Urothelium cell line (cell line): ENCODE results near the gene CUL1.

Source experiments
- DNase-seq: peaks from one replicate; pipeline ENCODE4 v3.0.0; 2011; ENCODE audit warnings: low spot score, mixed read lengths
- FAIRE-seq: peaks from 2 replicates; lab custom pipeline; 2011; peaks lifted over from hg19 to GRCh38; lab: Jason Lieb, UNC

CUL1 gene

DNA sequence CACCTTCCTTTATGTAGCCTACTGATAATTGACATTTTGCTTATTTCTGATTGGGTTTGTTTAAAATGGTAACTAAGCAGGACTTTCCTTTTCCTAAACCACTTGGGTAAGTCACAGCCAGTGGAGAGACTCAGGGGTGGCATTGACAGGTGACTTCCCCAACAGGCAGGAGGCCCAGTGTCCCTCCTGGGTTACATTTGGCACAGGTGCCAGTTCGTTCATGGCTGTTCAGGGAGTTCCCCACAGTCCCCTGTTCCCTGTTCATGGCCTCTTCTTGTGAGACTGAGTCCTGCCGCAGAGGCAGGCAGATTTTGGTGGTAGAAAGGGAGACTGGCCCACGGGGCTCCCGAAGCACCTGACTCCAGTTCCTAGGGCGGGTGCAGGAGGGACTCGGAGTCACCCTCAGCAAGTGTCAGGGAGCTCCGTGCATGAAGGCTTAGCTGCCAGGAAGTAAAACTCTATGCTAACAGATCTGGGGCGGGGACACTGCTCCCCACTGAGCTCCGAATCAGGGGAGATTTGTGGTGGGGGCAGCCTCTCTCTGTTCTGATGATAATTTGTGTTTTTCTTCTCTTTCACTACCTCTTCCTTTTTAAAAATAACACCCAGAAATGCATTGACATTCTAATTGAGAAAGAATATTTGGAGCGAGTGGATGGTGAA lies 101.3 kb downstream of the CUL1 start:
- DNase-seq = no peak
- no peak for FAIRE-seq

DNA sequence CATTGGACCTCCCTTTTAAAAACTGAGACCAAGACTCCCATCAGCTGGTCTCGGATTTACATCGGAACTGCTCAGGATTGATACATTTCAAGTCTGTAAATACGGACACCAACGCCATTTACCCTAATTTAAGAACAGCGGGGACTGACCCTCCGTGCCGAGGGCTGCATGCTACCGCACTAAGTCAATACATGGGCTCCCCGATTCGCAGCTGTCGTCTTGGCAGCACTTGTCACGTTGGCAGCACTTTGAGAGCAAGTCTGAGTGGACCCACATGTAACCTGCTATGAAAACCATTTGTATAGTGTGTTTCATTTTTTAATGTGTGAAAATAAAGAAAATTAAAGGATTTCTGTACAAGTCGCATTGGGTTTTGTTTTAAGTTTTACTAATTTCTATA lies 102.0 kb downstream of the CUL1 start:
- DNase-seq (no peak), FAIRE-seq (no peak)

DNA sequence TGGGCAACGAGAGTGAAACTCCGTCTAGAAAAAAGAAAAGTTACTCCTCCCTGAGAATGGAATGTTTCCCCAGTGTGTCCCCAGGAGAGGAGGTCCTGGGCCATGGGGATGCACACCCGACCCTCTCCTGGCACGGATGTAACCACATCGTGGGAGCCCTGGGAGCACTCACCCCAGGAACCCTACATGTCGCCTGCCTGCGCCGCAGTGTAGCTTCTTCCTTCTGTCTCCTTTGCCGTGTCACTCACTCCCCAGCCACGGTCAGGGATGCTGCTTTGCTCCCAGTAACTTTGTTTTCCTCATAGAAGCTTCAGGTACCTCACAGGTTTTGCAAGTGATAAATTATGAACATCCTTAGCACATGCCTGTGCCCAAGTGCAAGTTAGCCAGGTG lies 103.4 kb downstream of the CUL1 start:
- no peak for FAIRE-seq
- no peak for DNase-seq

DNA sequence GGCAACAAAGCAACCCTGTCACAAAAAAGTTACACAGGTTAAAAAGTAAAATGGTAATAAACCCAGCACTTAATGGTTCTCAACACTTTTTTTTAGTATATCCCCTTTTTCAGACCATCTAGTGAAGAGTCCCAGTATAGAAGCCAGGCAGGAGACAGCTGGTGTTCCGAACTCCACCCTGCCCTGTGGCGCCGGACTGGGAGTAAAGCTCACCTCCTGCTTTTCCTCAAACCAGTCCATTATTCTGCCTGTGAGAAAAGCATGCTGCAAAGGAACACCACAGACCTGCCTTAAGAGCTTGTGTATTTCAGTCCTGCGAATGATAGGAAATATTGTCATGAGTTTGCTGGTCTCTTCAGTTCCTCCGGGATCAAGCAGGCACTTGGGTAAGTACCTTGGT lies 104.4 kb downstream of the CUL1 start:
- FAIRE-seq = no peak
- no peak for DNase-seq

DNA sequence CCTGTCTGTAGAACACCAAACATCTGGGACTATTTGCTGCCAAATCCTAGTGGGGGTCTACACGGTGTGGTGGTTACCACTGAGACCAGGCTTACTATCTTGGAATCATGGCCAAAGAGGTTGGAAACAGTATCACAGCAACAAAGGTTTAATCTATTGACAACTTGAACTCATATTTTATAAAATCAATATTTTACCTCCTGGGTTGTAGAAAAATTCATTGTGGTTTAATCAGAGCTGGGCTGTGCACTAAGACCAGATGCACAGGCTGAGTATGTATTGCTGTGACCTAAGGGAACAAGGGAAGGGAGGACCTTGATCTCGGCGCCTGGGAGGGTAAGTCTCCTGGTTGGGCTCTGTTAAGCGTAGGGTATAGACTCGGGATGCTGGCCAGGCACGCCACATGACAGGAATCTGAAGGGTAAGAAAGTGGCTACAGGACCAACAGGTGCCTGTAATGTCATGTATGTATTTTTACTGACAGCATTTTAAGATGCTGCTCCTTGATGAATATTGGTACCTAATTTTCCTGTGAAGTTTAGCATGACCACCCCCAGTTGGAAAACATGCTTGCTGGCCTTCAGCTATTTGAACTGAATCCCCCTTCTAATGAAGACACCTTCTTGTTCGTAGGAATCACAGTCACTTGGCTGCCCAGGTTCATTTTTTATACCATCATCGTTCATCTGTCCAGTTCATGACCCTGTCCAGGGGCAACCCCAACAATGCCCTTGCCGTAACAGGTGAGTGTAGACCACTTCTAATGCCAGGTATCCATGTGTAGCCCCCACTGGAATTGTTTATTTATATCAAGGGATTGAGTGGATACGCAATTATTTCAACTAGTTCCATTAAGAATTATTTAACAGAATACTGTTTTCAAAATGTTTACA lies 105.9 kb downstream of the CUL1 start:
- DNase-seq (no peak), FAIRE-seq (no peak)

DNA sequence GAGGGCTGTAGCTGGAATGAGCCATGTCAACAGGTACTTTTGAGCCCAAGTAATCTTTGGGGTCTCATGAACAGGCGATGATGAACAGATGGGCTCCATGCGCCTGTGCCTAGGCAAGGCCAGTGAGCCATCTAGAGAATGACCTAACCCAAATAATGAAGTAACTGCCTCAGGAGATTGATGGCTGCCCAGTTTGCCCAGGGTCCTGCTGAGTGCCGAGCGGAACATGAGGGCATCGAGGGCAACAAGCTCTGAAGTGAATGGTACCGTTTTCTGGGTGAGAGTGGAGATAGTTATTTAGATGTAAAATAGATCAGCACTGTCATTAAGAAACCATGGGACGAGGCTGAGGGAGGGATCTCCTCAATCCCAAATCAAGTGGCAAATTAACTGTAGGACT lies 107.5 kb downstream of the CUL1 start:
- FAIRE-seq (no peak), DNase-seq (no peak)

DNA sequence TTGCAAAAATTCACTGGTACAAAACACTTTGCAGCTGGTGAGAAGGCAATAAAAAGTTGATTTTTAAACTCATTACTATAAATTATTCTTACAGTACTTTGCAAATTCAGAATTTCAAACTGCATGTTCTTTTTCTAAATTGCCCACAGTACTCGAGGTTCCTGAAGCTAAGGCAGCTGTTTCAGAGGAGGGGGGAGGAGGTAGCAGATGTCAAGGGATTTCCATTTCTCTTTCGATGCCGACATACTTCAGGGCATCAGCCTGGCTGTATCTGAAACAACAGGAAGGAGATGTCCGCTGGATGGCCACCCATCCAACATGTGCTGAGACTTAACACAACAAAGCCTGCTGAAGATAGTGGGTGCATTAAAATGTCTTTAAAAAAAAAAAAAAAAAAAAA lies 108.7 kb downstream of the CUL1 start:
- no peak for FAIRE-seq
- DNase-seq = no peak

DNA sequence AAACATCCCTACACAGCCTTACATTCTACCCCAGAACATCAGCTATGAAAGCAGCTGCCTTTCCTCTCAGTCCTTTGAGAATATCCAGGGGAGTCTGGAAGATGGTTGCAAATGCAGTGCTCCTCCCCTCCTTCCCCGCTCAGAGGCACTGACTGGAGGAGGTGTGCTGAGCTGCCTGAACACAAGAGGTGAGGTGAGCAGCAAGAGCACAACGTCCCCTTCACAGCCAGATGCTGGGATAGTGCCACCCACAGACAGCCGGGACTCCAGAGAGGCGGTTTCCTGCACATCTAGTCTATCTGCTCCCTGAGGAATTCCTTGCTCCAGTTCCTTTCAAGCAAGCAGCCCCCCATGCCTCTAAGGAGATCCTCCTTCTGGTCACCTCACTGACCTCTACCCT lies 111.2 kb downstream of the CUL1 start:
- DNase-seq = no peak
- FAIRE-seq = no peak

DNA sequence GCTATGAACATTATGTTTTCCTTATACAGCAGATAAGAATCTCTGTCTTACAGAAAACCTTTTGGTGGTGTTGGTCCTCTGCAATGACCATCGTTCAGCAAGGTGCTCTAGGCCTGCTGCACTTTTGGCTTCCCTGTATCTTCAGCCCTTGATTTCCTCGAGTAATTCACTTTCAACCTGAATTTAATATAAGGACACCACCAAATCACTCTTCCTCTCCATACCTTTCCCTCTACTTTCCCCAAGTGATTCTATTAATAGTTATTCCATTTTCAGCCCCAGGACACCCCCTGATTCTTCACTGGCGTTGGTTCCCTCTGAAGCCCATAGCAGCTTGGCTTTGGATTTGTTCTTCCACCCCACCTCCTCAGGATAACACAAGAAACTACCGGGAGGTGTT lies 113.2 kb downstream of the CUL1 start:
- FAIRE-seq = no peak

DNA sequence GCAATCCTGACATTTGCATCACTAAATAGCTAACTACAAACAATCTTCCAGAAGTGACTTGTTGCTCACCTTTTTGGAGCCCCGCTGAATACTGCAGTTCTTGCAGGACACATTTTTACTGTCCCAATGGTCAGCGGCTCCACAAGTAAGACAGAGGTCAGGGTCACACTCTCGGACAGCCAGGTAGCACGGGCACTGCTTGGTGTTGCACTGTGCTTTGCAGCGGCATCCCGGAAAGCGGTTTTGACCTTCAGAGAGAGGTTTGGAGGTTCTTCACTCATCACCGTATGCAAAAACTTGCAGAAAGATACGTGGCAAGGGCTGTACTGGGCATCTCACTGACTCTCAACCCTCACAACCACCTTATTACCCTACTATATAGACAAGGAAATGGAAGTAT lies 115.2 kb downstream of the CUL1 start:
- FAIRE-seq (no peak), DNase-seq (no peak)

More for the DNA sequence above, 113.2 kb downstream of the CUL1 start:
- DNase-seq = no peak

DNA sequence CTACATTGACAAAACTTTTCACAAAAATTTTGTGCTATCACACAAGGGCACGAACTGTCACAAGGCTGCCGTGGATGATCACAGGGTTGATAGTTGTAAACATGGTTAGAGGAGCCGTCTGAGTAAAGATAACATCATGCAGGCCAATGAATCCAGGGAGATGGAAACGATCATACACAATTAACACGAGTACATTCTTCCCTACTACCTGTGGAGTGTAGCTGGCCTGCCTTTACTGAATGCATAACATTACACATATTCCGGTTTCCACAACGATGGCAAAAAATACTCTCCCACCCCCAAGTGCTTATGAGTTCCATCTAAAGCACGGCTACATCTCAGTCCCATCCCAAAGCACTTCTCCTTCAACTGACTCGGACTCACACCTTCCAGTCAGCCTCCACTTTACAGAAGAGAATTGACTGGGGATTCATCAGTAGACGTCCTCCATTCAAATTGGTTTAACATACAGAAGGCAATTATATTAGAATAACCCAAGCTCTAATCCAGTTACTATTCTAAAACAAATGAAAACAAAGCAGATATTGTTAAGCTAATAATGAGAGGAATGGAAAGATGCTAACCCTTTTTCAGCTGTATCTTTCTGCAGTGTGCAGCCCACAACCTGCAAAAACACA lies 116.3 kb downstream of the CUL1 start:
- FAIRE-seq (no peak), DNase-seq (no peak)

DNA sequence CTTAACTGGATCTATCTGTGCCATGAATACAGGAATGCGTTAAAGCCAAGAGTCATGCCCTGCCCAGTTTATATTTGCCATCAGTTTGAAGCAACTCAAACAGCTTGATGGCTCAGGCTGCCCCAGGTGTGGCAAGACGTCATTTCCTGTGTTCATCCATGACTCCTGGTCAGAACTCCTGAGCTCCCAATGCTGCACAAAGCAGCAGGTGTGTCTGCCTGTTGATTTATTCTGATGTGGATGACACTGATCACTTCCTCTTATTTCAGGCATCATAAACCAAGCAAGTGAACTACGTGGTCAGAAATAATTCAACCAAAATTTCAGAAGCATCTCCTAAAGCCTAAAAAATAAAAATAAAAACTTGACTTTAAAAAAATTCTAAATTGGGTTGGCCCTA lies 116.9 kb downstream of the CUL1 start:
- FAIRE-seq (no peak), DNase-seq (no peak)

DNA sequence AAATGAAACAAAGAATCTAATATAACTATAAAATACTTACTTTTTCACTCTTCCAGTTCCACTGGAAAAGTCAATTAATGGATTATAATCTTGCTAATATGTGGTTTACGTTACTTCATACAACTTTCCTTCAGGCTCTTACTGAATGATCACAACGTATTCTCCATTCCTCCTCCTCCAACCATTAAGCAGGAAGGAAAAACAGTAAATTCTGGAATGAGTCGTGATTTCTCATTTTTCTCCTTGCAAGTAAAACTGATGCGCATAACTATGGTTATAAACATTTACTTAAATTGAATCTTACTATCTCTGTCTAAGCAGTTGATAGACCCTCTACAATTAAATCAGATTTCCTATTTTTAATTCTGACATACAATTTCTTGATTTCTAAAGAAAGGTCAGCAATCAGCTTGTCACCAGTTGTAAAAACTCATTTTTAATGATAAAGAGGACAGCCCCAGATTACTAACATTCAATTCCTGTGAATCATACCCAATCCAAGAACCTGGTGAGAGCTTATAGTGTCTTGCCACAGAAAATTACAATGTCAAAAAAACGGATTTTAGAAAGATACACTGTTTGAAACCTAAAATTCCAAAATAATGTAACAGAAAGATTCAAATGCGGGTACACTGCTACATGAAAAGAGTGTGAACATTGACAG lies 121.1 kb downstream of the CUL1 start:
- FAIRE-seq (no peak), DNase-seq (no peak)

DNA sequence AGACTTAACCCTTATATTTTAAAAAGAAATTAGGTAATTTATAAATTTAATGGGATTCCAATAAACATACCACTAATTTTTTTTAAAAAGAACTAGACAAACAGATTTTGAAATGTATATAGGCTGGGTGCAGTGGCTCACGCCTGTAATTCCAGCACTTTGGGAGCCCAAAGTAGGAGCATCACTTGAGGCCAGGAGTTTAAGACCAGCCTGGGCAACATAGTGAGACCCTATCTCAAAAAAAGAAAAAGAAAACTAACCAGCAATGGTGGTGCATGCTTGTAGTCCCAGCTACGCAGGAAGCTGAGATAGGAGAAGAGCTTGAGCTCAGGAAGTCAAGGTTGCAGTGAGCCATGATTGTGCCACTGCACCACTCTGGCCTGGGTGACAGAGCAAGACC lies 122.7 kb downstream of the CUL1 start:
- no peak for DNase-seq
- FAIRE-seq = no peak

DNA sequence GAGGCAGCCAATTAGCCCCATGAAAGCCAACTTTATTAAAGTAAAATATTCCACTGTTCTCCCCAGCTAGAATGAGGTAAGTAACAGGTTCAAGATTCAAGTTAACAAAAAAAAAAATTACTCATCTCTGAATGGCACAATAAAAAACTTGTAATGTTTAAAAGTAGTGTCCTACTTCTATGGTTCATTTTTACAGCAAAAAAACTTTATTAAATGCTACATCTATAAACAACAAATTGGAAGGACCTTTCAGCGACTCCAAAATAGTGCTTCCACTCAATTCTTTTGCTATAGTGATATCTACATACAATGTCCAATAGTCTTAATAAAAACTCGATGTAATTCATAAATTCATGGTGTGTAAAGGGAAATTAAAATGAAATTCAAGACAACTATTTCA lies 126.2 kb downstream of the CUL1 start:
- FAIRE-seq (no peak), DNase-seq (no peak)

DNA sequence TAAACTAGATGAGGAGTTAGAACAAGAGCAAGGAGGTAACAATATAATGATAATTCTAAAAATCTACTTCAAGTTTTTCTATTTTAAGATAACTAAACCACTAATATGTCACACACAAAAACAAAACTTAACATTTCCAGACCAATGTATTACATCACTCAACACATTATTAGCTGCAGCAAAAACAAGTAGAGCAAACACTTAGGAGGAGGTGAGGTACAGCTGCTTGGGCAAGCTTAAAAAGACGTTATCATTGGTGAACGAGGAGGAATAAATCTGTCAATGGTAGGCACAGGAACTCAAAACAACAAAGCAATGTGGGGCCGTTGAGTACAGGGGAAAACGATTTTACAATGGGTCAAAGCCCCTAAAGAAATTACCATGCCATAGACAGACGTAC lies 126.6 kb downstream of the CUL1 start:
- DNase-seq (no peak), FAIRE-seq (no peak)

DNA sequence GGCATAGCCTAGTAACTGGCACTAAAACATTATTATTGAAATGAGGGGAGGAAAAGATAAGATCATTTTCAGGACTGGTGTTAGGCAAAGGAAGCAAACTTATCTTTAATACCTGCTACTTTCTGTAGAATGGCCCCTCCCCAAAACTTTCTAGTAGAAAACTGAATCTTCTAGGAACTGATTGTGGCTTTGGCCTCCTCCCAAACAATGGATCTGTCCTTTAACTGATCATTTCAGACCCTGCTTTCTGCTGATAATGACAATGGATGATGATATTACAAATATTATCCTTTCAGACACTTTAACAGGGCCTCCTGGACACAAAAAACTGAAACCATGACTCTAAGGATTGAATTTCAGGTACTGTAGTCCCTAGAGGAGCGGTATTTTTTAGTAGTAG lies 130.3 kb downstream of the CUL1 start:
- FAIRE-seq (no peak), DNase-seq (no peak)

DNA sequence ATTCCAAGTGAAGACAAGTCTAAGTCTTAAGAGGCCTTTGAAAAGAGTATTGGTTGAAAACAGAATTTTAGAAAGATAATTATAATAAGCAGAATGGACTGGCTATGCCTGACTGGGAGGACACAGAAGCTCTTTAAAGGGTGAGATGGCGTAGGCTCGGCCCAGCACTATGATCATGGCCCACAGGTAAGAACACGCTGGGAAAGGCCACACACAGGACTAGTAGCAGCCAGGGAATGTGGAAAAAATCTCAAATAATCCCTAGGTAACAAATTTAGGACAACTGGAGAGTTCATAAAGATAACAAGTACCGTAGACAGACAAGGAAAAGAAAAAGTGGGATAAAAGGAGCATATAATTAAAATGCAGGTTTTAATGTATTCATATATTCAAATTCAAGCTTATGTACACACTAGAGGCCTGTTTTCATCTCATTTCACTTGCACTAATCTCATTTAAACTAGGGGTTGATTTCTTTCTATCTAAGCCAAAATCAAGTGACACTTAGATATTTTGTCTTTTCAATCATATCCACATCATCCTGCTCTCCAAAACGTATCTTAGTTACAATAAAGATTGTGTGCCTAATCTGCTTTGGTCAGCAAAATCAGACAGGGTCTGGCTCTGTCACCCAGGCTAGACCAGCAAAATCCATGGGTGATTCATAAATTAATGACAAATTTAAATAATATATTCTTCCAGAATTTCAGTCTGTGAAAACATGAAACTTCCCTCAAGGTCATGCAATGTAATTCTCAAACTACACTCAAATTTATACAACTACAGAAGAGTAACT lies 132.4 kb downstream of the CUL1 start:
- DNase-seq (no peak), FAIRE-seq (no peak)

DNA sequence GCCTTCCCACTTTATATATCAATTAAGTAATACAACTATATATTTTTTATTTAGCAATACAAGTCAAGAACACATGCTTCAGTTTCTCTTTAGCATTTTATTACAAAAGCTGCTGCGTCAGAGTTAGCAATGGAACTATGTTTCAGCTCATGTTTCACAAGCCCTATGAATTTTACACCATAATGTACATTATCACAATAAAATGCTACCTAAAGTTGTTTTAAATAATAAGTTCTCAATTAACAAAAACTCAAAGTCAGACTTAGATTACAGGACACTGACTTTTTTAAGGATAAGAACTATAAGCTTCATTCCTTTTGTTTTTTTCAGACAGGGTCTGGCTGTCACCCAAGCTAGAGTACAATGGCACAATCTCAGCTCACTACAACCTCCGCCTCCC lies 133.1 kb downstream of the CUL1 start:
- no peak for FAIRE-seq
- DNase-seq = no peak

DNA sequence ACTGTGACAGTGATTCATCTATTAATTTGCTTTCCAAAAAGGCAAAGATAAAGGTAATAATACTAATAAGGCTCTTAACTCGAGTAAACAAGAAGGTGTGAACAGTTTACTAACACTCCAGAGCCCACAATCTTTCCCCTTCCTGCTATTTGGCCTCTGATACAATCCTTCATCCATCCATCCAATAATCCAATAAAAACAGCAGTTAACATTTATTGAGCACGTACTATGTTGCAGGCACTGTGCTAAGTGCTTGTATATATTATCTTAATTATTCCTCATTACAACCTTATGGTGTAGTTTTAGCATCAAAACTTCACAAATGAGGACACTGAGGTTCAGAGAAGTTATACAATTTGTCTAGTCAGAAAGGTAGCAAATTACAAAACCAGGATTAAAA lies 135.9 kb downstream of the CUL1 start:
- DNase-seq (no peak), FAIRE-seq (no peak)

DNA sequence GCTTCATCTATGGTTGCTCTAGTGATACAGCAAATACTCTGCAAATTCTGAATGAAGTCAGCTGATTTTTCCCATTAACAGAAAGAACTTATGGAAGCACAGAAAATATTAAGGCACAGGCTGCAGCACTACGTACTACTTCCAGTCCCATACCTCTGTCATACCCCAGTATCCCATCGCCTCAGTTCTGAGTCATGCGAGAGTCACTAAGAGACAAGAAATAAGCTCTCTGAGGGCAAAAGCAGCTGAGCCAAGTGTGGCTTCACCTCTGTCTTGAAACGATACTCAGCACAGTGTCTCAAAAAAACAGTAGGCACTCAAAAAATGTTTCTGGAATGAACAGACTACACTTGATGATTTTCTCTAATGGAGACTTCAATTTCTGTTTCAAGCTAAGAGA lies 137.2 kb downstream of the CUL1 start:
- FAIRE-seq (no peak), DNase-seq (no peak)
